GM21528 (cell line): ENCODE results near the gene NDUFAF8.

ENCODE experiments used
- ATAC-seq: cut with Tn5 transposase; IDR thresholded peaks from one replicate; pipeline ENCODE4 v1.9.1; 2021; ENCODE audit warnings: mild to moderate bottlenecking, moderate library complexity; ENCODE audit not compliant: unreplicated experiment, low FRiP score

Gene NDUFAF8

DNA sequence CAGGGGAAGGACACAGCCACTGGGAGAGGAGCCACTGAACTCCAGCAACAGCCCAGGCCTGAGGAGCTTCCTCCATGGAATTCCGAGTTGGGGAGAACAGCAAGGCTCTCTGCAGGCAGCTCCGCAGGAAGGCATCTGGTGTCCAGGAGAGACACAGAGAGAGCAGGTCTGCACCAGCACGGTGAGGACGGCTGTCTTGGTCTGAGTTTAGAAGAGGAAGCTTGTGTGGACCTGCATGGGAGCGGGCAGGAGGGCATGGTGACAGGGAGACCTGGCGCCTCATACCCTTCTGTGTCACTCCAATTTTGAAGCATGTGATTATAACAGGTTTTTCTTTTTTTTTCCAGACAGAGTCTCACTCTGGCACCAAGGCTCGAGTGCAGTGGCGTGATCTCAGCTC, 49.6 kb downstream of the NDUFAF8 start:
- ATAC-seq = no peak

DNA sequence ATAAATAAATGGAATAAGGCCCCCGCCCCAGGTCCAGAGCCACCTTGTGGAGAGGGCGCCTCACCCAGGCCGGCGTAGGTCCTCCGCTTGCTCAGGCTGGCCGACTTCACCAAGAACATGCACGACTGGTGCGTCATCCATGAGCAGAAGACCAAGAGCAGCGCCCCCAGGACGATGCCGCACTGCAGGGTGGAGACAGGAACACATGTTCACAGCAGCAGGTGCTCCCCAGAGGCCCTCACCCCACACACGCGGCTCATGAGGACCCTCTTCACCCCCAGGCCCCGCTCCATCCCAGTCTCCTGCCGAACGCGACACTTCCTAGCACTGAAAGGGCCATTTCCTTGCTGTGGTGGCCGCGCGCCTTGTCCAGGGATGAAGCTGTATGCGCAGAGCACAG, 50.5 kb downstream of the NDUFAF8 start:
- ATAC-seq = no peak

DNA sequence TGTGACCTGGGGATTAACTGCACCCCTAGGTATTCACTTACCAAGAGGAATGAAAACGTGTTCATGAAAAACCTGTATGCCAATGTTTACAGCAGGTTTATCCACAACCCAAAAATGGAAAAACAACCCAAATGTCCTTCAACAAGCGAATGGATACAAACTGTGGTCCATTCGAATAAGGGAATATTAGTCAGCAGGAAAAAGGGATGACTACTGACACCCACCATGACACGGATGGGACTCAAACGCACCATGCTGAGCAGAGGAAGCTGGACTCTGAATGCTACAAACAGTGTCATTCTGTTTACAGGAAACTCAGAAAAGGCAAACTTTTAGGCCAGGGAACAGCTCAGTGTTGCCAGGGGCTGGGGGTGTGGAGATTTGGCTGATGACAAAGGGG, 51.1 kb downstream of the NDUFAF8 start:
- no peak for ATAC-seq
